HepG2 (cell line): Measurements from ENCODE around the gene SLC16A3. TPM values are rescaled to one million over a fixed set of nuclear protein-coding genes. Genes with fewer than 3 reads are reported as not detected.

Experiments used
- ERF ChIP-seq: IDR thresholded peaks from 2 replicates; pipeline ENCODE4 v1.6.1; 2018; ENCODE audit warnings: missing biosample characterization, missing genetic modification reagents
- HNRNPUL1 ChIP-seq: fragments of 200-400 bp; formaldehyde crosslinking; IDR thresholded peaks from 2 replicates; pipeline ENCODE4 v1.6.1; 2017; ENCODE audit warnings: low read depth, mild to moderate bottlenecking, low read length, moderate library complexity
- IRF2 ChIP-seq: IDR thresholded peaks from 2 replicates; pipeline ENCODE4 v1.6.1; 2018; ENCODE audit warnings: missing genetic modification reagents, missing compliant biosample characterization
- KDM6A ChIP-seq: IDR thresholded peaks from 2 replicates; pipeline ENCODE4 v1.6.1; 2016; ENCODE audit warnings: low read depth
- POLR2AphosphoS2 ChIP-seq: IDR thresholded peaks from 2 replicates; pipeline ENCODE4 v1.6.1; 2011; ENCODE audit warnings: low read depth, low read length, improper control_type of control experiment
- RBAK ChIP-seq: sonication (generic); formaldehyde crosslinking; IDR thresholded peaks from 2 replicates; pipeline ENCODE4 v1.5.1; 2020; ENCODE audit warnings: mild to moderate bottlenecking, missing genetic modification reagents
- SIN3A ChIP-seq: IDR thresholded peaks from 2 replicates; pipeline ENCODE4 v1.6.1; 2011; ENCODE audit warnings: low read depth, mild to moderate bottlenecking, control low read depth, low read length, borderline replicate concordance
- SNAPC2 ChIP-seq: sonication (generic); formaldehyde crosslinking; IDR thresholded peaks from 2 replicates; pipeline ENCODE4 v1.8.1; 2022; ENCODE audit warnings: mild to moderate bottlenecking, missing genetic modification reagents
- TEAD2 ChIP-seq: sonication (generic); formaldehyde crosslinking; IDR thresholded peaks from 2 replicates; pipeline ENCODE4 v1.9.0; 2021; ENCODE audit warnings: missing genetic modification reagents
- ZBTB38 ChIP-seq: sonication (generic); formaldehyde crosslinking; IDR thresholded peaks from 2 replicates; pipeline ENCODE4 v1.5.1; 2020; ENCODE audit warnings: mild to moderate bottlenecking, missing genetic modification reagents
- ZBTB7A ChIP-seq: sonication (generic); formaldehyde crosslinking; IDR thresholded peaks from 2 replicates; pipeline ENCODE4 v1.8.0; 2022; ENCODE audit warnings: mild to moderate bottlenecking, missing genetic modification reagents
- ZNF124 ChIP-seq: sonication (generic); formaldehyde crosslinking; IDR thresholded peaks from 2 replicates; pipeline ENCODE4 v1.4.0; 2020; ENCODE audit warnings: missing genetic modification reagents
- ZNF142 ChIP-seq: sonication (generic); formaldehyde crosslinking; IDR thresholded peaks from 2 replicates; pipeline ENCODE4 v1.4.0; 2020; ENCODE audit warnings: missing genetic modification reagents
- ZNF234 ChIP-seq: sonication (generic); formaldehyde crosslinking; conservative IDR thresholded peaks from 2 replicates; pipeline ENCODE4 v1.5.1; 2020; ENCODE audit warnings: mild to moderate bottlenecking, missing genetic modification reagents
- ZNF33A ChIP-seq: sonication (generic); formaldehyde crosslinking; IDR thresholded peaks from 2 replicates; pipeline ENCODE4 v1.5.1; 2020; ENCODE audit warnings: missing genetic modification reagents, mild to moderate bottlenecking, moderate library complexity, borderline replicate concordance
- ZNF44 ChIP-seq: sonication (generic); formaldehyde crosslinking; IDR thresholded peaks from 2 replicates; pipeline ENCODE4 v1.5.1; 2020; ENCODE audit warnings: mild to moderate bottlenecking, missing genetic modification reagents
- ZNF543 ChIP-seq: sonication (generic); formaldehyde crosslinking; IDR thresholded peaks from 2 replicates; pipeline ENCODE4 v1.4.0; 2020; ENCODE audit warnings: mild to moderate bottlenecking, missing genetic modification reagents
- ZNF558 ChIP-seq: sonication (generic); formaldehyde crosslinking; IDR thresholded peaks from 2 replicates; pipeline ENCODE4 v1.9.0; 2022; ENCODE audit warnings: mild to moderate bottlenecking, missing genetic modification reagents, borderline replicate concordance
- ZNF576 ChIP-seq: sonication (generic); formaldehyde crosslinking; IDR thresholded peaks from 2 replicates; pipeline ENCODE4 v1.4.0; 2020; ENCODE audit warnings: mild to moderate bottlenecking, missing genetic modification reagents
- ZNF615 ChIP-seq: sonication (generic); formaldehyde crosslinking; IDR thresholded peaks from 2 replicates; pipeline ENCODE4 v1.5.0; 2020; ENCODE audit warnings: mild to moderate bottlenecking, missing genetic modification reagents, borderline replicate concordance
- ZNF703 ChIP-seq: sonication (generic); formaldehyde crosslinking; IDR thresholded peaks from 2 replicates; pipeline ENCODE4 v1.5.1; 2020; ENCODE audit warnings: missing genetic modification reagents, mild to moderate bottlenecking, moderate library complexity, borderline replicate concordance
- ZNF780A ChIP-seq: sonication (generic); formaldehyde crosslinking; IDR thresholded peaks from 2 replicates; pipeline ENCODE4 v1.8.0; 2022; ENCODE audit warnings: mild to moderate bottlenecking, missing genetic modification reagents, moderate library complexity
- ZNF816 ChIP-seq: sonication (generic); formaldehyde crosslinking; IDR thresholded peaks from 2 replicates; pipeline ENCODE4 v1.8.0; 2022; ENCODE audit warnings: missing genetic modification reagents, mild to moderate bottlenecking, borderline replicate concordance
- ZNF83 ChIP-seq: sonication (generic); formaldehyde crosslinking; IDR thresholded peaks from 2 replicates; pipeline ENCODE4 v1.4.0; 2020; ENCODE audit warnings: missing genetic modification reagents, mild to moderate bottlenecking, borderline replicate concordance
- ZNF891 ChIP-seq: sonication (generic); formaldehyde crosslinking; IDR thresholded peaks from 2 replicates; pipeline ENCODE4 v1.5.0; 2020; ENCODE audit warnings: mild to moderate bottlenecking, missing genetic modification reagents
- polyA plus RNA-seq, 8 experiments: library from polyadenylated mRNA; depleted of rRNA in 3 of 8; stranded (reverse) in 7 of 8; unstranded in 1 of 8; fragments of >200 nt; fragmentation: Illumina TruSeq in 4 of 8; extraction: Trizol in 4 of 8; gene quantifications; 2 replicates each; pipeline versions ENCODE4 v1.2.1 to v1.2.3, GENCODE V29; 2011 to 2016; ENCODE audit warnings: low read depth in 4 of 8, missing spikeins in 1 of 8, mixed read lengths in 1 of 8; ENCODE audit not compliant: insufficient read depth in 1 of 8
- total RNA-seq, 5 experiments: library from RNA; depleted of rRNA; stranded (reverse); fragments of >200 nt; fragmentation: Illumina TruSeq; extraction: Trizol; gene quantifications; 2 replicates each; pipeline ENCODE4 v1.2.3, GENCODE V29; 2016; ENCODE audit warnings: low read depth in 1 of 5

SLC16A3 gene
- total and polyA plus RNA-seq, 2 of the 13 experiments (the other 11 are each of a cell fraction or from before 2014, with no cell fraction given), result 242 to 349 TPM

- no peak for TF ChIP-seq ZNF234 (CRISPR knock-in tag)
- 0 out of 2 replicates have a peak, but pooled peaks have one; percentile 42 for TF ChIP-seq ZNF558 (CRISPR knock-in tag)
- TF ChIP-seq ZNF44 (CRISPR knock-in tag), result no peak
- no peak; the same call in 1 of the 2 replicates for TF ChIP-seq IRF2 (CRISPR knock-in tag)
- TF ChIP-seq ZBTB38 (CRISPR knock-in tag), result no peak
- no peak for TF ChIP-seq ZNF543 (CRISPR knock-in tag)
- 0 out of 2 replicates have a peak, but pooled peaks have one; percentile 46 for TF ChIP-seq SNAPC2 (CRISPR knock-in tag)
- no peak for TF ChIP-seq TEAD2 (CRISPR knock-in tag)
- no peak for TF ChIP-seq RBAK
- no peak for TF ChIP-seq ZNF142
- TF ChIP-seq KDM6A (CRISPR knock-in tag), result no peak
- no peak for TF ChIP-seq ZNF780A (CRISPR knock-in tag)
- TF ChIP-seq ZBTB7A (CRISPR knock-in tag), result peak; percentile 38
- 0 out of 2 replicates have a peak, but pooled peaks have one; percentile 17 for TF ChIP-seq ZNF816 (CRISPR knock-in tag)
- no peak for TF ChIP-seq HNRNPUL1
- no peak for TF ChIP-seq ERF (CRISPR knock-in tag)
- TF ChIP-seq SIN3A, result no peak
- TF ChIP-seq ZNF124 (CRISPR knock-in tag), result 0 out of 2 replicates have a peak, but pooled peaks have one; percentile 9
- TF ChIP-seq ZNF33A (CRISPR knock-in tag), result no peak
- TF ChIP-seq ZNF83 (CRISPR knock-in tag), result 0 out of 2 replicates have a peak, but pooled peaks have one; percentile 26
- 0 out of 2 replicates have a peak, but pooled peaks have one; percentile 9 for TF ChIP-seq ZNF703 (CRISPR knock-in tag)
- TF ChIP-seq ZNF615 (CRISPR knock-in tag), result no peak
- no peak for TF ChIP-seq POLR2AphosphoS2
- TF ChIP-seq ZNF891 (CRISPR knock-in tag), result no peak
- 0 out of 2 replicates have a peak, but pooled peaks have one; percentile 10 for TF ChIP-seq ZNF576
These were observed 1.1 kb upstream of the SLC16A3 start (continued) for GRCh38 chr17:82227629-82228277.
